Stomach (tissue), 4 donors: Measurements from ENCODE around the gene TEKTIP1.

Experiments used
- CTCF ChIP-seq, 7 experiments: fragments of 450-650 bp in 4 of 7; fragments of 200-600 bp in 3 of 7; sonication (generic) in 3 of 7; IDR thresholded peaks; one replicate each; pipeline ENCODE4 v1.5.1; 2016 to 2019; ENCODE audit warnings: antibody characterized with exemption in 7 of 7, control low read depth in 2 of 7, mild to moderate bottlenecking in 1 of 7
- EP300 ChIP-seq: sonication (generic); formaldehyde crosslinking; IDR thresholded peaks from one replicate; pipeline ENCODE4 v1.6.1; 2017; ENCODE audit warnings: antibody characterized with exemption
- POLR2A ChIP-seq, 4 donors: fragments of 450-650 bp; IDR thresholded peaks; one replicate each; pipeline ENCODE4 v1.6.1; 2016; ENCODE audit warnings: antibody characterized with exemption in 4 of 4, control low read depth in 2 of 4, mild to moderate bottlenecking in 1 of 4, moderate library complexity in 1 of 4
- POLR2AphosphoS5 ChIP-seq, 3 donors: sonication (generic); formaldehyde crosslinking; IDR thresholded peaks; one replicate each; pipeline ENCODE4 v1.6.1; 2016; ENCODE audit warnings: antibody characterized with exemption in 3 of 3

- TF ChIP-seq CTCF (IDR thresholded peaks at IDR 0.05), result no peak
- TF ChIP-seq POLR2A (IDR thresholded peaks at IDR 0.05), result no peak
- no peak for TF ChIP-seq POLR2AphosphoS5 (IDR thresholded peaks at IDR 0.05)
- no peak for TF ChIP-seq EP300
Measured at GRCh38 chr19:3593156-3593555, 54.2 kb downstream of the TEKTIP1 start.
